ENCODE results near the gene GCH1.

GCH1 gene

DNA sequence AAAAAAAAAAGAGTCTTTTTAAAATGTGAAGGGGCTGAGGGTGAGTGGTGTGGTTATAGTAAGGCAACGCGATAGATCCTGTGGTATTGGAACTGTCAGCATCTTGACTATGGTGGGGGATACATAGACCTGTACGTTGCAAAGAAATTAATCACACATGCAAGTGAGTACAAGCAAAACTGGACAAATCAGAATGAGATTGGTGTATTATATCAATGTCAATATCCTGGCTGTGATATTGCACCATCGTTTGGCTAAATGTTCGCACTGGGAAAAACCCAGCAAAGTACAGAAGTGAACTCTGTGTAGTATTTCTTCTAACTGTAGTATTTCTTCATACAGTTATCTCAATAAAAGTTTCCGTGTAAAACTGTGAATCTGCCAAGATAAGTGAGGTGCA lies 67.9 kb downstream of the GCH1 start:
- no peak for DNase-seq
- intact Hi-C loops (cut with DNase I) = no loop called here

GRCh38 chr14:54834081-54834480 lies 68.5 kb downstream of the GCH1 start:
- intact Hi-C loops (cut with DNase I) = no loop called here
- DNase-seq = no peak

DNA sequence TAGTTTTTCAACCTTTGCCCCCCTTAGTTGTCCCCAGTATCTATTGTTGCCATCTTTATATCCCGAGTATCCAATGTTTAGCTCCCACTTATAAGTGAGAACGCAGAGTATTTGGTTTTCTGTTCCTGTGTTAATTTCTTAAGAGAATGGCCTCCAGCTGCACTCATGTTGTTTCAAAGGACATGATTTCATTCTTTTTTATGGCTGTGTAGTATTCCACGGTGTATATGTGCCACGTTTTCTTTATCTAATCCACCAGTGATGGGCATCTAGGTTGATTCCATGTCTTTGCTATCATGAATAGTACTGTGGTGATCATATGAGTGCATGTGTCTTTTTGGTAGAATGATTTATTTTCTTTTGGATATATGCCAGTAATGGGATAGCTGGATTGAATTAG lies 72.0 kb downstream of the GCH1 start:
- intact Hi-C loops (cut with DNase I) = no loop called here

GRCh38 chr14:54829486-54830224 lies 73.0 kb downstream of the GCH1 start:
- intact Hi-C loops (cut with DNase I) = no loop called here
- DNase-seq = no peak

More for the DNA sequence above, 72.0 kb downstream of the GCH1 start:
- no peak for DNase-seq

- no peak for DNase-seq
- intact Hi-C loops (cut with DNase I) = no loop called here
These were observed 74.6 kb downstream of the GCH1 start for GRCh38 chr14:54828037-54828436.

DNA sequence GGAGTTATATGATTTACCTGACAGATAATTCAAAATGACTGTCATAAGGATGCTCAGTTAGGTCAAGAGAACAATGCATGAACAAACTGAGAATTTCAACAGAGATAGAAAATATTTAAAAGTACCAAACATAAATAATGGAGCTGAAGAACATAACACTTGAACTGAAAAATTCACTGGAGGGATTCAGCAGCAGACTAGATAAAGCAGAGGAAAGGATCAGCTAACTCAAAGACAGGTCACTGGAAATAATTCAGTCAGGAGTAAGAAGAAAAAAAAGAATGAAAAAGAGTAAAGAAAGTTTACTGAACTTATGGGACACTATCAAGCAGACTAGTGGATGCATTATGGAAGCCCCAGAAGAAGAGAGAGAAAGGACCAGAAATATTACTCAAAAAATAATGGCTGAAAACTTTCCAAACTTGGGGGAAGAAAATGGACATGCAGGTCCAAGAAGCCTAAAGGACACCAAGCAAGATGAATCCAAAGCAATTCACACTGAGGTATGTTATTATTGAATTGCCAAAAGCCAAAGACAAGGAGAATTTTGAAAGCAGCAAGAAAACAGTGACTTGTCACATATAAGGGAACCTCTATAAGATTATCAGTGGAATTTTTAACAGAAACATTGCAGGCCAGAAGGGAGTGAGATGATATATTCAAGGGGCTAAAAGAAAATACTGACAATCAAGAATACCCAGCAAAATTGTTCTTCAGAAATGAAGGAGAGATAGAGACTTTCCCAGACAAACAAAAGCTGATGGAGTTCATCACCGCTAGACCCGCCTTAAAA lies 78.7 kb downstream of the GCH1 start:
- DNase-seq = no peak
- intact Hi-C loops (cut with DNase I) = no loop called here

GRCh38 chr14:54822685-54823084 lies 79.9 kb downstream of the GCH1 start:
- intact Hi-C loops (cut with DNase I) = no loop called here
- DNase-seq = no peak

DNA sequence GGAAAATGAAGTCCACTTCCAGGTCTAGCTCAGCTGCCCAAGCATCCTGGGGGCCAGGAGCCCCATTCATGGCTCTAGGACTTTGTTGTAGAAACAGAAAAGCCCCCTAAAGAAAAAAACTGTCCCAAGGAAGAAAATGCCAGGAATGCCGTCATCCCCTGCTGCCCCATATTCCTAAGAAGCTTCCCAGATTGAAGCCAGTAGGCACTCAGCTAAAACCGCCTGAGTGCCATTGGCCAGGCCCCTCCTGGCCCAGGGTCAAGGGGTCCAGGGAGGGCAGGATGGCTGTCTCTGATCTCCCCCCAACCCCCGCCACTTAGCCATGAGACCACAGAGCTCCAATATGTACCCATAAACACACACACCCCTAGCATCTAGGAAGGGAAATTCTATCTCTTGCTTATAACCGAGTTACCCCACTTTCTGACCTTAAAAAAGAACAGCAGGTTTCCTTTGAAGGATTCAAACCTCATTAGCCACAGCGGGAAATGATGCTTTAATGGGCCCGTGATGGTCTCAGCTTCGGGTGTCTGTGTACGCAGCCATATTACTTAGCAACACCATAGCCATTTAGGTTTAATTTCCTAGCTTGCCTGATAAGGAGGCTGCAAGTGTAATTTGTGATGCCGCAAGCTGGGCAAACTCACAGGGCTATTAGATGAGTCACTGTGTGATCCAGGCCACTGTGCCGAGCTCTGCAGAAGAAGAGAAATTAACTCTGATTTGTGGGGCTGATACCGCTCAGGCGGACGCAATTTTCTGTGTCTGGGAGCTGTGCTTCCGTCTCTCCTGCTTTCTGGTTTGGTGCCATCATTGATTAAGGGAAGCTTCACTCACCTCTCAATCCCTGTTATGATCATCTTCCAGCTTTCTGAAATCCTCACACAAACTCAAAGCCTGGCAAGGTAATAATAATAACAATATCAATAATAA lies 84.2 kb downstream of the GCH1 start:
- peak in 1 of 42 donors; percentile 33 for DNase-seq
- intact Hi-C loops (cut with DNase I) = no loop called here

DNA sequence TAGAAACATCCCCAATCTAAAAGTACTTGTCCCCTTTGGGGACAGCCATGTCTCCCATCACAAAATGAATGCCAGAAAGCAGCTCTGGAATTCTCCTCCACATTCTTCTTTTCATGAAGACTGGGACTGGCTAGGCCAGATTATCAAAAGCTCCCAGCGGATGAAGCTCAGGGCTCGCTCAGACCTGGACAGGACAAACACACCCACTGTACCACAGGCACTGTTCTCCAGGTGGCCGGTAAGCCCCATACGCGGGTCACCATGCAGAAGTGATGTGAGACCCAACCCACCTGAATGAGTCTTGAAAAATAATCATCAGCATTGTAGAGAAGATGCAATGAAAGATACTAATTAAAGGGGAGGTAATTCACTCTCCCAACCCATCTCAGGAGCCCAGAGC lies 85.1 kb downstream of the GCH1 start:
- intact Hi-C loops (cut with DNase I) = no loop called here
- no peak for DNase-seq

DNA sequence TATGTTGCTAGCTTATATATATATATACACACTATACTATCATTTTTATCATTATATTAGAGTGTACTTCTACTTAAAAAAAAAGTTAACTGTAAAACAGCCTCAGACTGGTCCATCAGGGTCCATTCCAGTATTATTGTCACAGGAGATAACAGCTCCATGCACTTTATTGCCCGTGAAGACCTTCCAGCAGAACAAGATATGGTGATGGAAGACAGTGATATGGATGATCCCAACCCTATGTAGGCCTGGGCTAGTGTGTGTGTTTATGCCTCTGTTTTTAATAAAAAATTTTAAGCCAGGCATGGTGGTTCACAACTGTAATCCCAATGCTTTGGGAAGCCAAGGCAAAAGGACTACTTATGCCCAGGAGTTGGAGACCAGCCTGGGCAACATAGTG lies 86.2 kb downstream of the GCH1 start:
- no peak for DNase-seq
- intact Hi-C loops (cut with DNase I) = no loop called here

- no peak for DNase-seq
- intact Hi-C loops (cut with DNase I) = no loop called here
These were observed 87.1 kb downstream of the GCH1 start for GRCh38 chr14:54815515-54815914.

GRCh38 chr14:54815016-54815415 lies 87.6 kb downstream of the GCH1 start:
- DNase-seq = no peak
- intact Hi-C loops (cut with DNase I) = no loop called here

DNA sequence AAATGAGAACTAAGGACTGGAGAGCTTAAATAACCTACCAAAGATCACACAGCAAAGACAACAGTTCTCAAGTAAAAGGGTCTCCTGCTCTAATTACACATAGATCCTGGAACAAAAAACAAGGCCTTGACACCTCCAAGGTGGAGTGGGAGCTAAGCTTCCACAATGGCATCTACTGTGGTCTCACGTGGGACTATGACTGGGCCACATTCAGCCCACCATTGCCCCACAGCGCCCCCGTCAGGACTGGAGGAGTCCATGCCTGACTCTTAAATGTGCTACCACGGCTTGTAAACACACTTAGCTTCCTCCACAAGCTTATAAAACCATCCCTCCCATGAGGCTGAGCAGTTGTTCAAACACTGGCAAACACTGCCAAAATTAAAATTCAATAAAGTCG lies 88.5 kb downstream of the GCH1 start:
- DNase-seq = no peak
- intact Hi-C loops (cut with DNase I) = no loop called here

DNA sequence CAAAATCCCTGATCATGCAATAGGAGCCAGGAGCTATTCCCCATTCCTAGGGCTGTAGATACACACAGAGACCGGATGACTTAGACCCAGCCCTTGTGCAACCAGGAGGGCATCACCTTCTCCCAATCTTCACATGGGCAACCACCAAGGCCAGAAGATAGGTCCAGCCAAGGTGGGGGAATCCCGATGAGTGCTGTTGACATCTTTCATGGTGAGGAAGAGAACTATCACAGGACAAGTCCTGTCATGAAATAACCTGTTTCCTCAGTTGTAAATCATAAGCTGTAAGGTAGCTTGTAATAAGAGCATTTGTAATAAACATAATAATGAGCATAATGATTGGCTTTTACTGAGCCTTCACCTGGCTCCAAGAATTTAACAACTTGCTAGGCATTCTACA lies 89.5 kb downstream of the GCH1 start:
- intact Hi-C loops (cut with DNase I) = no loop called here
- DNase-seq = no peak

DNA sequence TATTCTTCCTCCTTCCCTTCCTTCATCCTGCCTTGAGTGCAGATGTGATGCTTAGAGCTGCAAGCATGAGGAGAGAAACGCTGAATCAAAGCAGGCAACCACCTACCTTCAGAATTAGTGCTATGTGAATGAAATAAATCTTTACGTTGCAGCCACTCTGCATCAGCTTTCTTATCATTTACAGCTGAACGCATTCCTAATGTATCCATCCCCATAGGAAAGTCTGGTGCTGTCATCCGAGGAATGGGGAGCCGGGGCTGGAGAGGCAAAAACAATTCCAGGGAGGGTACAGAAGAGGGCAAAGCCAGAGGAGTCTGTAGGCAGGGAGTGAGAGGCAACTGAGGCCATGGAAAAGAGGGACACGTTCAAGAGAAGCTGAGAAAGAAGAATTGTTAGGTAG lies 90.0 kb downstream of the GCH1 start:
- intact Hi-C loops (cut with DNase I) = no loop called here
- no peak for DNase-seq

GRCh38 chr14:54809767-54810166 lies 92.9 kb downstream of the GCH1 start:
- no peak for DNase-seq
- intact Hi-C loops (cut with DNase I) = no loop called here

- DNase-seq = no peak
- intact Hi-C loops (cut with DNase I) = no loop called here
These were observed 94.1 kb downstream of the GCH1 start for GRCh38 chr14:54808326-54809161.

DNA sequence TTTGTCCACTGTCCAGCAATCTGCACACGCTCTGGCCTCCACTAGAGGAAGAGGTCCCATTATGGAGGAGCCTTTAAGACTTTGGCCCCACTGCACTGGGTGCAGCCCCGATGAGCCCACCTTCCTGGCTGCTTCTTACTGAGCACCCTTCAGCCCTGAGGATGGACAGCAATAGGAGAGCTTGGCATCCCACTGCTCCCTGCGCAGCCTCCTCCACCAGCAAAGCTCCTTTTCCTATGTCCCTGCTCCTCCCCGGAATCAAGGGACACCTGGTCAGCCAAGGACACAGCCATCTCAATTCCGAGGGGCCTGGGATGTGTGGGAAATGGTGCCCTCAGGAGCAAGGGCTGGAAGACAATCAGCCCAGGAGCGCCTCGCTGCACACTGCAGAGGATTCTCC lies 94.7 kb downstream of the GCH1 start:
- DNase-seq = no peak
- intact Hi-C loops (cut with DNase I) = no loop called here

GRCh38 chr14:54807428-54807827 lies 95.2 kb downstream of the GCH1 start:
- no peak for DNase-seq
- intact Hi-C loops (cut with DNase I) = no loop called here

Data from head of caudate nucleus (tissue), 42 donors.